Measurements from ENCODE around the gene DCLK1.

Gene DCLK1

DNA sequence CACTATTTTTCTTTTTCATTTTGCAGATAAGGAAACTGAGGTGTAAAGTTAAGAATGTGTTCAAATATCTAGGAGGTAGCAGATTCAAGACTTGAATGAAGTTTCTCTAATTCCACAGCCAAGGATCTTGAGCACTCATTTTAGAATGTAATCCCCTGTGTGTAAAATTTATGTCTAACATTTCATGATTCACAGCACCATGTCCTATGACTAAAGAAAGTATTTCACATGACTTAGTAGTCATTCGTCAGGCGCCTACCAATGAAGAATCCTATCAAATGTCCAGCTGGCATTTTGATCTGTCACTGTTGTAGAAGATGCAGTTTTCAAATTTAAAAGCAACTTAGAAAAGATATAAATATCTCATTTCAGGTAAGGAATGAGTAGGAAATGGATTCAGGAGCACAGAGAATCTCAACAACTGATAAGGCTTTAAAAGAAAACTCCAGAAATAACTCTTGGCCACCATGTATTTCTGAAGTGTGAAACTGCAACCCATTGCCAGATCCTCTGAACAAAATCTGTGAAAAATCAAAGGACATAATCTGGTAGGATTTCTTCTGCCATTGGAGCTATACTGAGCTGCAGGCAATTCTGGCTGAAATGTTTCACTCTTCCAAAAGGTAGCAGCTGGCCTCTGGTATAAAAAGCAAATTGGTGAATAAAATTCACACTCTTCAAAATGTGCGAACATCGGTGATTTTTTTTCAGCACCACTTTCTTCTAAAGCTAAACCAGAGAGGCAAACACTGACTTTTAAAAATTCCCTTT, 92.2 kb downstream of the DCLK1 start:
- no peak for DNase-seq (ENCODE audit: low read depth)

DNA sequence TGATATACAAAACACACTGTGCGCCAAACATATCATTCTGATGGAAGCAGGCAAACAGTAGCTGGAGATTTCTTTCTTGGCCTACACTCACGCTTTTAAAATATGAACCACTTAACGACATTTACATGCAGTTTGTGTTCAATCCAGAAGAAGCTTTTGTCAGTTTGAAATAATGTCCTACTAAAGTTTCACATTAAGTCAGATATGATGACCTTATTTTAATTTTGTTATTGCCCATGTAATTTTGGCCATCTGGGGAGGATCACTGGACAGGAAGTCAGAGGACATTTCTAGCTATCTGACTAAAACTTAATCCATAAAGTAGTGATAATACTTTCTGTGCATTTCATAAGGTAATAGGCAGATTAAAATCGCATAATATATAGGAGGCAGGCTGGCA, 98.1 kb downstream of the DCLK1 start:
- no peak for DNase-seq (ENCODE audit: low read depth)

DNA sequence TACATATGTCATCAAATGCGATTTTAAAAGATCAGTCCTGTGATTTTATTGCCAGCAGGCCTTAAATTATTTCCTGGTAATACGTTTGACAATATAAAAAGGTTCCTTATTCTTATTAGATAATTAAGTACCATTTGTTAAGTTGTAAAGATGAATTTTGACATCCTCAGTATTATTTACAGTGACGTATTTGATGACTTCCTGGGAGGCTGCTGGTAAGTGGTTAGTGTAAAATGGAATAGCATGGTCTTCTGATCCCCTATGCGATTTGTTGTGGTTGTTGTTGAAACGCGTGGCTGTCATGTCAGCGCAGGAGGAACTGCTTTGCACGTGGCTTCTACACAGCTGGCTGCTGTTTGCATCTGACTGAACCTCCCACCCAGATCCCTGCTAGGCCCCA, 99.7 kb downstream of the DCLK1 start:
- no peak for DNase-seq (ENCODE audit: low read depth)

DNA sequence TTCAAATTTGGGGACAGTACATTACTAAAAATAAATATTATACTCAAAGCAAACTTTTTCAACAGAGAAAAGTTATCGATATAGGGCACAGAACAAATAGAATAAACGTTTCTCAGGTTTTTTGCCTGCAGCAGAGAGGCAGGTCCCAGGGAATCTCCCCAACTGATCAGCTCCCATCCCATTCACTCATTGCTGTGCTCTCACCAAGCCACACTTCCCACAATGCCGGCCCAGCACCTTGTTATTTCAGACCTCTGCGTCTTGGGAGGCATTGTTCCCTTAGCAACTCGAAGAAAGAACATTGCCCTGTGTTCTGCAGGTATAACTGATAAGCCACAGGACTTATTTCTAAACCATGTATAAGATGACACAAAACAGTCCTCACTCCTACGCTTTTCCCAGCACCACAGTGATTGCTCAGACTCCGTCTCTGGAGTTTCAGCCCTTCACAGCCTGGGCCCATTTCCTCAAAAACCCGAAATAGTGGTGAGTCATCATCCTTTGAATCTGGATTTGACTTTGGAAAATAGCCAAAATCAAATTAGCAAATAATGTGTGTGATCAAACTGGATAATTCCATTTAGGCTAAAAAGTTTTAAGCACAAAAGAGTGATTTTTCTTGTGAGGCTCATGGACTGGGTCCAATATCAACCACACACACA, 100.4 kb downstream of the DCLK1 start:
- DNase-seq (ENCODE audit: low read depth), result no peak

DNA sequence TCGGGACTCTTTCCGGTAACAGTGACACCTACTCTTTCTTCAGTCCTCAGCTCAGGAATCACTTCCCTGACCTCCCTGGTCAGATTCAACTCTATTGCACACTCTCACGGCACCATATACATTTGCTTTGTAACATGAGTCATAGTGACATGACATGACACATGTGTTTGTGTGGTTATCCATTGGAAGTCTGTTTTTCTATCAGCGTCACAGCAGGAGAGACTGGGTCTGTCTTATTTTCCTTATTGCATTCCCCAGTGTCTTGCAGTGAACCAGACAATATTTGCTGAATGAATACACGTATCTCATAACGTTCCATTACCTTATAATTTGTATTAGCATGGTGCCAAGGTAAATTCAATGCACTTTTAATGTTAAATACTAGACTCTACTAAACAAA, 102.0 kb downstream of the DCLK1 start:
- DNase-seq (ENCODE audit: low read depth), result no peak

DNA sequence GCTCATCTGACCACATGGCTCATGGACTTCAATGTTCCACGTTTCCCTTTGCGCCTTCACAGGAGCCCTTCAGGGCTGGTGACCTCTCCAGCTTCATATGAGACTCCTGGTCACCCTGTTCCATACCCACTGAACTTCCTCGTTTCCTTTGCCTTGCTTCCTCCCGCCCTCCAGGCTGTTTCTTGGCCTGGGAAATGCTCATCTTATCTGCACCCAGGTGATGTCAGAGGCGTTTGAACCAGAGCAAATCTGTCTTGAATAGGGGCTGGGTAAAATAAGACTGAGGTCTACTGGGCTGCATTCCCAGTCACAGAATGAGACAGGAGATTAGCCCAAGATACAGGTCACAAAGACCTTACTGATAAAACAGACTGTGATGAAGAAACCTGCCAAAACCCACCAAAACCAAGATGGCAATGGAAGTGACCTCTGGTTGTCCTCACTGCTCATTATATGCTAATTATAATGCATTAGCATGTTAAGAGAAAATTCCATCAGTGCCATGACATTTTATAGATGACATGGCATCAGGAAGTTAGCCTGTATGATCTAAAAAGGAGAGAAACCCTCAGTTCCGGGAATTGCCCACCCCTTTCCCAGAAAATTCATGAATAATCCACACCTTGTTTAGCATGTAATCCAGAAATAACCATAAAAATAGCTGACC, 102.7 kb downstream of the DCLK1 start:
- DNase-seq (ENCODE audit: low read depth), result no peak

DNA sequence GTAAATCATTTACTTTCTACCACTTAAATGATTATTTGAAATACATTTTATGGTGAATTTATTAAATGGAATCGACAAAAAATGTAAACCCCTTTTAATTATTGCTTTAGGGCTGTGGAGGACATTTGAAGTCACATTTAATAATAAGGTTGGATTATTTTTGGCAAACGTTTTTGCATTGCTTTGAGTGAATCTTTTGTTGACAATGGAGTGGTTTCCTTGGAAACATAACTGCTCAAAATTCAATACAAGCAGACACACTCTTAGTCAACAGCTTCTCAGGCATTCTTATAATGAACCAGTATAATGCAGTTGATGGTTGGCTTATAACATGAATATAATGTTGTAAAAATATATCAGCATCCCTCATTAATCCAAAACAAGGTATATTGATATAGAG, 104.7 kb downstream of the DCLK1 start:
- DNase-seq (ENCODE audit: low read depth), result no peak

DNA sequence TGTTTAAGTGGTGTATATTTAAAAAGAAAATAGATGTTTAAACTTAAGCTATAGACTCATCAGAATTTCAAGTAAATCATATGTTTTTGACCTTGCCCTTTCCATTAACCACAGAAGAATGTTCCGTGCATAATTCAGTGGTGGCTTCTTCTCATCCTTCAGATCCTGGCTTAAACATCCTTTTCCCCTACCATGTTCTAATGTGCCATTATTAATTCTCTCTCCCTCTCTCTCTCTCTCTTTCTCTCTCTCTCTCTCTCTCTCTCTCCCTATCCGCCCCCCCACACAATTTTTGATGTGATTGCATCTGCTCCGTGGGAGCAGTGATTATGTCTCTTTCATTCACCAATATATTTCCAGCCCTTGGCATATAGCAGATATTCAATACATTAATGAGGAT, 116.4 kb downstream of the DCLK1 start:
- no peak for DNase-seq (ENCODE audit: low read depth)

DNA sequence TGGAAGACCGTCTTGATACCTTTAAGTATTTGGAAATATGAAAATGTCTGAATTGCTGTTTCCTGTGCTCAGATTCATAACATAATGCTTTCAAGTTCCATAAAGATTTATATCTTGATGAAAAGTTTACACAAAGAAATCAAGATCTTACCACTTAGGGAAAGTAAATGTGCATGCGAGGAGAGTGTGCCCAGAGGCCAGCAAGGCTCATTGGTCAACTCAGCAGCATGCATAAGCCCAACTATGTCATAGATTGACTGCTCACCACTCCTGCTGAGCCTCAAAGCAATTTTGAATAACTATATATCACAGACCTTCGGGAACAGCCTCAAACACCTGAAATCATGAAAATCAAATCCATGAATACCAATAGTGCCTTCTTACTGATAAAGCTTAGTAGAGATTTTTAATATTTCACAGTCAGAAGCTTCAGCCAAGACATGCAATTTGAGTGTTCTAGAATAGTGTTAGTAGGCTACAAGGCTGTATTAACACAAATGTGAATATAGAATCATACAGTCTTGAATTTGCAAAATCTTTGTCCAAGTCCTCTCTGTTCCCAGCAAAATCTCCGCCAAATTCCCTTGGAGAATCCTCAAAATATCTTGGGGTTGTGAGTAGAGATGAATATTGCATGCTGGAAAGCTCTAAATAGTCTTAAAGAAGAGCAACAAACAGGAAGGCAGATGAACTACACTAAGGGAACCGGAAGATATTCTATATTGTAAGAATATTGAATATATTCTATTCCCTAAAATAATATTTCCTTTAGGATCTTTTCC, 124.1 kb downstream of the DCLK1 start:
- DNase-seq (ENCODE audit: low read depth), result no peak

DNA sequence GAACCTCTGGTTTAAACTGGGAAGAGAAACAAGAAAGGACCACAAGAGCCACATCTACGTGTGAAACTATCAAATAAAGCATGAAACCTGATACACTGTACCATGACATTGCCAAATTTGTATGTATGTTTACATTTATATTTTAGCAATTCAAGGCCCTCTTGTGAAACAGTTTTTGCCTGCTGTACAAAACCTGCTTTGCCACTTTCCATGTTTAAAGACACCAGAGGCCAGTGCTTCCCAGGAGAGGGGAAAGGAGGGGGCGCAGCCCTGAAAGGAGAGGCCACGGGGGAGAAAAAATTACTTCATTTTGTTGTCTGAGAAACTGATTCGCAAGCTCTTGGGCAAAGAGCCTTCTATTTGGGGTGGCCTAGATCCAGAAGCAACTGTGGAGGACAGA, 124.8 kb downstream of the DCLK1 start:
- no peak for DNase-seq (ENCODE audit: low read depth)

DNA sequence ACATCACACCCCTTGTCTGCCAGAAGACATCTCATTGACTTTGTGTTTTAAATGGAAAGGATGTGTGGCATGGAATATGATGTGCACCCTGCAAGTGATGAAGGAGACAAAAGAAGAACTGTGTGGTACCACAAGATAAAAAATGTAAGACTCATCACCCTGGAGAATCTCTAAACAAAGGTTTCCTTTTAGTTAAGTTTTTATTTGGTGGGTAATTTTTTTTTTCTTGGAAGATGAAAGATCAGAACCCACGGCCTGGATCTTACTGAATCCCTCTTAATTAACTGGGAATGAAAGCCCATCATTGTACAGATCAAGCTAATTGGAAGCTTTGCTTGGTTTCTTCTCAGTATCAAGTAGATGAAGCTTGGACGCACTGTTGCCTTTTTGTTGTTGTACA, 129.6 kb downstream of the DCLK1 start:
- no peak for DNase-seq (ENCODE audit: low read depth)

DNA sequence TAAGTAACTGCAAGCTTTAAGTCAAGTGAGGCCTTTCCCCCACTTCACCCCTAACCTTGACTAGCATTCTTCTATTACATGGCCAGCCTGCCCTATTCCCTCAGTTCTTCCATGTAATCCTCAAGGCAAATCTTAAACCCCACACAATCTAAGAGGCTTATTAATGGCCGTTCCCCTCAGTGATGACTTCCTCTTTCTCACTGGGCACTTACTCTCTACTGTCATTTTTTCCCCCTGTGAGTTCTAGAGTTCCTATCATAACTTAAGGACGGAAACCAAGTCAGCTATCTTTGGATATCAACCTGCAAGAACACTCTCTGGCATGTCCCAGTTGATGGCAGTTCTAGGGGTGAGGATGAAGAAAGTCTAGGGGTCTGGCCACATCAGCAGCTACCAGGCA, 131.2 kb downstream of the DCLK1 start:
- DNase-seq (ENCODE audit: low read depth), result no peak

DNA sequence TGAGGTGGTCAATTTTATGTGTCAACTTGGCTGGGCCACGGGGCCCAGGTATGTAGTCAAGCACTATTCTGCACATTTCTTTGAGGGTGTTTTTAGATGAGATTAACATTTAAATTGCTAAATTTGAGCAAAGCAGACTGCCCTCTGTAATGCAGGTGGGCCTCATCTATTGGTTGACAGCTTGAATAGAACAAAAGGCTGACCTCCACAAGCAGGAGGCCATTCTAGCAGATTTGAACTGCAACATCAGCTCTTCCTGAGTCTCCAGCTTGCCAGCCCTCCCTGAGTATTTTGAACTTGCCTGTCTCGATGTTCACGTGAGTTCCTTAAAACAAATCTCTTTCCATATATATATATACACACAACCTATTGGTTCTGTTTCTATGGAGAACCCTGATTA, 134.8 kb downstream of the DCLK1 start:
- no peak for DNase-seq (ENCODE audit: low read depth)

DNA sequence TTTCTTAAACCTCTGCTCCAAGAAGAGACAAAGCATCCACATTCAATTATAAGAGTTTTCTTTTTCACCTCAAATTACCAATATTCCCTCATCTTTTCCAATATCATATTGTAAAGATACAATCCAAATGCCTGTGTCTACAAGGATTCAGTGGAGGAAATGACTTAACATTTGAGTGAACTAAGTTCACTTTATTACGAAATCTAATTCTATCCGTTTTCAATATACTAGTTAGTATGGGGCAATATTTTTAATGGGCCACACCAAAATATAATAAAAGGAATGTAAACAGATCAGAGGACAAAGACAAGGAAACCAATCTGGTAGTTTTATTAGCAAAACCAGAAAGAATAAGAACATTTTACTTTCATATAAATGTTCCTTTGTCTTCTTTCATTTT, 136.0 kb downstream of the DCLK1 start:
- DNase-seq (ENCODE audit: low read depth), result no peak

DNA sequence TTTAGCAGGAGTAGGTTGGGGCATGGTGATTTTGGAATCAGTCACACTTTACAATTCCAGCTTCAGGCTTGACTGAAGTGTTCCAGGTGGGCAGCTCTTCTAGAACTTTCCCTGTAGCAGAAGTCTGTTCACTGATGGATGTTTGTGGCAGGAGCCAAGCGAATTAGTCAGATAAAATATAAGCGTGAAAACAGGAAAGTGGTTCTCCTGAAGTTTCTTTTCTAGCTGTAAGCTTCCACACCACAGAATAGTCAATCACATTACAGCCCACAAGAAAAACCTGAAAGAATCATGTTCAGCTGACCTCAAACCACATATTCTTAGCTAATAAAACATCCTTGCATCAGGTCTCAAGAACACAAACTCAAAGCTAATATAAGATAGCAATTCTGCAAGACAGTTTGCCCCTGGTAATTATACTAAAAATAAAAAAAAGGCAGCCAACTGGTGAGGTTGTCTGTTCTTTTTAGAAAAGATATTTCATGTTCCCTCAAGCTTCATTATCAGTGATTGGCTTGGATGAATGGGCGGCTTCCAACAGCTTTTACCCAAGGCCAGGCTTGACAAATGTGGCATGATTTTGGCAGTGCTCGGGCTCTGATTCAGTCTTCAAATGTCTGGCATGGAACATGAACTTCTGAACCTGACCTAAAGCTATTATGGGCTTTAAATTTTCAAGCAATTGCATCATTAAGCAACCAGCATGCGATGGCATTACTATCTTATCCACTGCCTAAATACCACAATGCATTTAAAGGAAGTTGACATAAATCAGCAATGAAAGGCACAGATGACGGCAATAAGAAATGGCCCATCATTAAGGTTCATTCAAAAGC, 136.8 kb downstream of the DCLK1 start:
- no peak for DNase-seq (ENCODE audit: low read depth)

DNA sequence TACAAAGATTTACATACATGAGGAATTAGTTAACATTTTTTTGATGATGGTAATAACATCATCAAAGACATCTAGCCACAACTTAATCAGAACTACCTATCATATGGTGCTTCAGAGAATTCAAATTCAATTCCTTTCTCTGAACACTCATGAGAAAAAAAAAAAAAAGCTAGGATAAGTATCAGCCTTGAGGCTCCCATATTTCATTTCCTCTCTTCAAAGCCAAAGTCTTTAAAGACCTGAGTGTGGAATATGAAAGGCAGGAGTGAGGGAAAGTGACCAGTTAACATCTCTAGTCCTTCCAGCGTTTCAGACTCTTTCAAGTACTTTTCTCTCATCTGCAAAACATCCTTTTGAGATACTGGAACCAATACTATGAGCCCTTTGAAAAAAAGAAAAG, 137.5 kb downstream of the DCLK1 start:
- no peak for DNase-seq (ENCODE audit: low read depth)

DNA sequence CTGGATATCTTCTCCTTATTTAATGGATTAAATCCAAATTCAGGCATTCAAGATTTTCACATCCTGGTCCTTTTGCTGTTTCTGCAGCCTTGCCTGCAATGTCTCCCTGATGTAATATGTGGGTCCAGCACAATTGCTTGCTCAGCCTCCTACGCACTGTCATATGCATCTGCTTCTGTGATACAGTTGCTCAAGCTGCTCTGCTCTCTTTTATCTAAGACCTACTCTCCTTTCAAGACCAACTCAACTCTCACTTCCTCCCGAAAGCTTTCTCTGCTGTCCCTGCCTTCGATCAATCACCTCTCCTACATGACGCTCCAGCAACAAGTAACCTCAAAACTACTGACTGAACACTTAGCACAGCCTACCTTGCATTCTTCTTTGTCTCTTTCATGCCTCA, 138.2 kb downstream of the DCLK1 start:
- DNase-seq (ENCODE audit: low read depth), result no peak

DNA sequence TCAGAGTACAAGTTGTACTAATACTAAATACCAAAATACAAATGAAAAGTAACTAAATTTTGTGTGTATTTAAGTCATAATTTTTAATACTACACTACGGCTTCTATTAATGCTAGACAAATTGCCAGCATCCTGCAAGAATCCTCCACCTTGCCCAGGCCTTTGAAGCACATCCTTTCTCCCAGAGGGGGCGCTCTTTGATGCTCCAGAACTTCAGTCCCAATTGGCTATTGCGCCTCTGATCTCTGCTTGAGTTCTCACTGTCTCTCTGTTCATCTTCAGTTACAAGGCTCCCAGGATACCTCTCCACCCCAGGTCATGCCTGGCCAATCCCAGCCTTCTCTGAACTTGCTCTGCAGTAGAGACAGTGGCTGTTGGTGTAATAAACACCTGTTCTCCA, 141.0 kb downstream of the DCLK1 start:
- DNase-seq (ENCODE audit: low read depth), result no peak

DNA sequence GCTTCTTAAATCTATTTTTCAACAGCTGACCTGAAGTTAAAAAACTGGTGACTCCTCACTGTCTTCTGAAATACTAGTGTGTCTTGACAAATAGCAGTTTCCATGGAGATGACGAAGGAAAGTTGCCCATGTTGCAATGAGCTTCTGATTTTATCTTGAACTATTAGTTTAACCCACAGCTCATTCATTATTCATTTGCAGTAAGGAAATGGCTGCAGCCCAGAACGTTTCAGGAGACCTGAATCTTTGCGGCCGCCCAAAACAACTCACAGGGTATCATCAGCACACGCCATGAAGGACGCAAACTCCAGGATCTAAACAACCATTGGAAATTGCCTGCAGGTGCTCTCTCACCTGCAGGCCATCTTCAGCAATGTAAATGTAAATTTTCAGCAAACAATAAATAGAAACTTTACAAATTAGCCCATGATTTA, 142.5 kb downstream of the DCLK1 start:
- no peak for DNase-seq (ENCODE audit: low read depth)

DNA sequence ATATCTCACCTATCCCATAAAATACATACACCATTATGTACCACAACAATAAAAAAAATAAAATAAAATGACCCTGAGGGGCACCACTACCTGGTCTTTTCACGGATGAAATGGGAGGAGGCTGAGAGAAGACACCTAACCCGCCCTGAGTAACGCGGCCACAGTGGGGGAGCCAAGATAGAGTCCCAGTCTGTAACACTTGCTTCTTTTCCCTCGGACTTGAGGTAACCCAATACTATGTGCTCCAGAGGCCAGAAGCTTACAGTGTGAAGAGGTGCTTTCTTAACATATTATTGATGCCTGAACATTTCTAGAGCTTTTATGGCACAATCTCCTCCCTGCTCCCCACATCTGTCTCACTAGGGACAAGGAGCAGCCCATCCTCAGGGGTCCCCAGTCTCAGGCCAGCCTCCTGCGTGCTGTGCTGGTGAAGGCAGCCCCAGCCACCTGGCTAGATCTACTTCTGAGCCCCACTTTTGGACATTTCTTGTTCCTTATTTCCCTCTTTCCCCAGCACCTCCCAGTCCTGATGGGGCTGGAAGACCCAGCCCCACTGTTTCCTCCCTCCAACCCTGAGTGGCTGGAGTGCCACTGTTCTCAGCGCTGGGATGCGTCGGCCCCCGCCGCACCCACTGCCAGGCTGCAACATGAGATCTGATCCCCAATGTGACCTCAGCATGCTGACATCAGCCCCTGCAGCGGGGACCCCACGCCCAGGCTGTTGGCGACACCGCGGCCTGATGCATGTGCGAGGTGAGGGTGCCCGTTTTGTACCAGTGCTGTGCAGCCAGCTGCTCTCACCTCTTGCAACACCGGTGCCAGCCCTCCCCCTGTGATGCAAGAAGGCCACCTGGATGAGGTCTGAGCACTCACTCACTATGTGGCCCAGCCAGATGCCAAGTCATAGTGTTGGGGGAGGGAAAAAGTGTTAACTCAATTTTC, 143.3 kb downstream of the DCLK1 start:
- no peak for DNase-seq (ENCODE audit: low read depth)

All from activated T-cell treated with anti-CD3 and anti-CD28 coated beads for 48 hours (primary cell).